NT2/D1 (cell line): ENCODE data around the gene H19.

Experiments
- DNase-seq: peaks from one replicate; pipeline ENCODE4 v3.0.0-alpha.2; 2011; ENCODE audit warnings: low read depth, low spot score
- H3K27me3 ChIP-seq: 2 replicates; pipeline ENCODE4 v1.6.0; 2011; ENCODE audit warnings: mild to moderate bottlenecking; ENCODE audit not compliant: insufficient read length, insufficient read depth
- H3K36me3 ChIP-seq: 2 replicates; pipeline ENCODE4 v1.6.1; 2011; ENCODE audit warnings: mild to moderate bottlenecking, low read length, mixed read lengths; ENCODE audit not compliant: insufficient read depth, insufficient read length
- H3K4me1 ChIP-seq: 2 replicates; pipeline ENCODE4 v1.5.1; 2011; ENCODE audit not compliant: insufficient read depth, insufficient read length
- H3K4me3 ChIP-seq: 2 replicates; pipeline ENCODE4 v1.5.1; 2011; ENCODE audit warnings: low read depth; ENCODE audit not compliant: insufficient read length
- H3K9ac ChIP-seq: 2 replicates; pipeline ENCODE4 v1.6.0; 2011; ENCODE audit warnings: low read depth; ENCODE audit not compliant: insufficient read length
- H3K9me3 ChIP-seq: 2 replicates; pipeline ENCODE4 v1.5.1; 2011; ENCODE audit warnings: mild to moderate bottlenecking, low read length; ENCODE audit not compliant: insufficient read depth
- ZNF274 ChIP-seq: IDR thresholded peaks from 2 replicates; pipeline ENCODE4 v1.6.1; 2011; ENCODE audit warnings: mild to moderate bottlenecking, low read depth, low read length

The H19 gene

DNA sequence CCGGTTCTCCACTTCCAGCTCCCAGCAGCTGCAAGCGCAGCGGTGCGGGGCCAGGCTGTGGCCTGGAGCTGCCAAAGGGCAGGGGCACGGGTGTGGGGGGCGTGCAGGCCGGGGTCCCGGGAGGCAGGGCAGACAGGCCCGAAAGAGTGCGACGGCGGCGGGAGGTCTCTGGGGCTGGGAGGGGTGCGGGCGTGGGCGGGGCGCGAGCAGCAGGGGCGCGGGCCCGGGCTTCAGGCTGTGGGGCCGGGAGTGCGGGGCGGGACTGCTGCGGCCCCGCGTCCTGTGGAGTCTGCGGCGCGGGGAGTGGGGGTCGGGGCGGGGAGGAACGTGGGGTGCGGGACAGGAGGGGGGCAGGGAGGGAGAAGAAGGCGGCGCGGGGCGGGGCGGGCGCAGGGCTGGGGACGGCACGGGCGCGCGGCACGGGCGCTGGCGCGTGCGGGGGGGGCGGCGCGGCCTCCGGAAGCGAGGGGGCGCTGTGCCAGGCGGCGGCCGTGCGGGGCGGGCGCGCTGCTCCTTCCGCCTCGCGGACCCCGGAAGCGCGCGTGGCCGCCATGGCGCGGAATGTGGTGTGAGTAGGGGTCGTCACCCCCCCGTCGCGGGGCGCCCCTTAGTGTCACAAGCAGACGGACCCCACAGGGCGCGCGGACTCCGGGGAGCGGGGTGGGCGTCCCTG lies 50.7 kb downstream of the H19 start, which contains the start of gene MRPL23:
Gene MRPL23 (plus strand): TSS at position 521 of the 673 bp plus-strand sequence. CDS start 31 bp downstream, at position 552.
- no peak for DNase-seq
- no peaks in the 10 kb centered on the region for H3K36me3 ChIP-seq
- H3K9me3 ChIP-seq, result no peaks in the 10 kb centered on the region
- H3K4me3 ChIP-seq, result no peak within 1 kb of the TSS
- no peak for TF ChIP-seq ZNF274
- H3K27me3 ChIP-seq, result no peaks in the 10 kb centered on the region
- peaks cover 6% of the 10 kb centered on the region for H3K4me1 ChIP-seq
- H3K9ac ChIP-seq, result no peak within 1 kb of the TSS
